Endothelial cell of umbilical vein (primary cell): ENCODE measurements around the gene NHSL2.

Experiments used
- CTCF ChIP-seq, 2 donors: IDR thresholded peaks; 1 replicate in 1 of 2; 2 replicates in 1 of 2; pipeline ENCODE4 v1.5.1; 2011; ENCODE audit warnings: low read length in 2 of 2, mild to moderate bottlenecking in 2 of 2, moderate library complexity in 2 of 2, control low read depth in 1 of 2, inconsistent platforms in 1 of 2, low read depth in 1 of 2; ENCODE audit not compliant: insufficient read depth in 1 of 2; ENCODE audit errors: extremely low read depth in 1 of 2
- FOS ChIP-seq: IDR thresholded peaks from 2 replicates; pipeline ENCODE4 v1.6.1; 2011; ENCODE audit warnings: mild to moderate bottlenecking, low read length, moderate library complexity, borderline replicate concordance; ENCODE audit not compliant: insufficient read depth
- JUN ChIP-seq: IDR thresholded peaks from 2 replicates; pipeline ENCODE4 v1.6.1; 2011; ENCODE audit warnings: borderline replicate concordance, low read depth; ENCODE audit not compliant: insufficient read length, insufficient read depth
- POLR2A ChIP-seq: IDR thresholded peaks from 2 replicates; pipeline ENCODE4 v1.6.1; 2012; ENCODE audit warnings: low read depth, mild to moderate bottlenecking, control low read depth, low read length
- POLR2AphosphoS5 ChIP-seq: IDR thresholded peaks from 2 replicates; pipeline ENCODE4 v1.6.1; 2012; ENCODE audit warnings: low read depth, mild to moderate bottlenecking, control low read depth, low read length, moderate library complexity; ENCODE audit not compliant: insufficient read depth

- no peak for TF ChIP-seq CTCF (IDR thresholded peaks at IDR 0.05; ENCODE audit: extremely low read depth in 1 of 2, insufficient read depth in 1 of 2, low read depth in 1 of 2, low read length in 2 of 2)
- no peak for TF ChIP-seq POLR2A
- no peak for TF ChIP-seq POLR2AphosphoS5
- TF ChIP-seq FOS: no peak
- TF ChIP-seq JUN: no peak
These were observed 27.7 kb downstream of the NHSL2 start for GRCh38 chrX:71938371-71938770.
